NCI-H345 (cell line): Measurements from ENCODE around the gene NADK2.
"Not testable (repeated sequence)": the region's sequence is repeated elsewhere in the genome, so short reads cannot be mapped to it uniquely, and the experiment has no call there.

Source experiments
- DNase-seq: peaks from one replicate; lab custom pipeline; 2025; lab: John Stamatoyannopoulos, UW

NADK2 gene

GRCh38 chr5:36206913-36207312 is 34.8 kb downstream of the NADK2 start:
- no peak for DNase-seq

GRCh38 chr5:36205329-36205728 is 36.4 kb downstream of the NADK2 start:
- DNase-seq: no peak

GRCh38 chr5:36202521-36202961 is 39.2 kb downstream of the NADK2 start:
- DNase-seq: no peak

GRCh38 chr5:36200513-36200912 is 41.2 kb downstream of the NADK2 start:
- no peak for DNase-seq

GRCh38 chr5:36199620-36200019 is 42.1 kb downstream of the NADK2 start:
- DNase-seq: no peak

- not testable (repeated sequence) for DNase-seq
Measured at GRCh38 chr5:36198783-36199182, 42.9 kb downstream of the NADK2 start.

GRCh38 chr5:36198281-36198680 is 43.4 kb downstream of the NADK2 start:
- no peak for DNase-seq

- DNase-seq: no peak
Measured at GRCh38 chr5:36193746-36194145, 48.0 kb downstream of the NADK2 start.

GRCh38 chr5:36184408-36184807 is 57.3 kb downstream of the NADK2 start:
- not testable (repeated sequence) for DNase-seq

- DNase-seq: no peak
Measured at GRCh38 chr5:36181774-36182173, 60.0 kb downstream of the NADK2 start.

- no peak for DNase-seq
Measured at GRCh38 chr5:36180556-36181350, 61.0 kb downstream of the NADK2 start.

GRCh38 chr5:36179950-36180349 is 61.8 kb downstream of the NADK2 start:
- no peak for DNase-seq

GRCh38 chr5:36178524-36178890 is 63.2 kb downstream of the NADK2 start:
- no peak for DNase-seq

- DNase-seq: peak; percentile 13
Measured at GRCh38 chr5:36177715-36178523, 63.8 kb downstream of the NADK2 start.

GRCh38 chr5:36177154-36177553 is 64.6 kb downstream of the NADK2 start:
- DNase-seq: no peak

- no peak for DNase-seq
Measured at GRCh38 chr5:36175043-36175442, 66.7 kb downstream of the NADK2 start.

- no peak for DNase-seq
Measured at GRCh38 chr5:36174119-36174518, 67.6 kb downstream of the NADK2 start.

GRCh38 chr5:36173426-36173825 is 68.3 kb downstream of the NADK2 start:
- no peak for DNase-seq

GRCh38 chr5:36172599-36172998 is 69.1 kb downstream of the NADK2 start:
- no peak for DNase-seq

GRCh38 chr5:36170832-36171424 is 70.8 kb downstream of the NADK2 start:
- no peak for DNase-seq

- no peak for DNase-seq
Measured at GRCh38 chr5:36168737-36169136, 73.0 kb downstream of the NADK2 start.

GRCh38 chr5:36164461-36164860 is 77.3 kb downstream of the NADK2 start:
- DNase-seq: no peak
